NCI-H1436 treated with DMSO at 0.1 percent for 48 hours (cell line): ENCODE measurements around the gene FOXL3.
"Not testable (repeated sequence)": the region's sequence is repeated elsewhere in the genome, so short reads cannot be mapped to it uniquely, and the experiment has no call there.

Source experiments
- DNase-seq: peaks from one replicate; lab custom pipeline; 2025; lab: John Stamatoyannopoulos, UW

FOXL3 gene

GRCh38 chr7:289756-290553, at the start of gene FOXL3:
Gene FOXL3 (plus strand): TSS chr7:290170. CDS start chr7:290170, 0 bp downstream.
- DNase-seq: no peak

- no peak for DNase-seq
These were observed 49.0 kb upstream of the FOXL3 start for GRCh38 chr7:240887-241421.

GRCh38 chr7:241513-241912, 48.5 kb upstream of the FOXL3 start:
- DNase-seq: no peak

- not testable (repeated sequence) for DNase-seq
These were observed 47.0 kb upstream of the FOXL3 start for GRCh38 chr7:242826-243579.

- not testable (repeated sequence) for DNase-seq
These were observed 46.4 kb upstream of the FOXL3 start for GRCh38 chr7:243580-243978.

GRCh38 chr7:244974-245373, 45.0 kb upstream of the FOXL3 start:
- DNase-seq: no peak

- DNase-seq: no peak
These were observed 44.2 kb upstream of the FOXL3 start for GRCh38 chr7:245574-246295.

- DNase-seq: no peak
These were observed 43.5 kb upstream of the FOXL3 start for GRCh38 chr7:246451-246850.

- no peak for DNase-seq
These were observed 42.8 kb upstream of the FOXL3 start for GRCh38 chr7:247181-247580.

GRCh38 chr7:247636-248035, 42.3 kb upstream of the FOXL3 start:
- no peak for DNase-seq

- DNase-seq: no peak
These were observed 41.1 kb upstream of the FOXL3 start for GRCh38 chr7:248732-249435.

- DNase-seq: no peak
These were observed 40.0 kb upstream of the FOXL3 start for GRCh38 chr7:249989-250388.

GRCh38 chr7:250523-250922, 39.4 kb upstream of the FOXL3 start:
- no peak for DNase-seq

- no peak for DNase-seq
These were observed 39.0 kb upstream of the FOXL3 start for GRCh38 chr7:251005-251404.

GRCh38 chr7:251446-252175, 38.4 kb upstream of the FOXL3 start:
- DNase-seq: no peak

- no peak for DNase-seq
These were observed 37.6 kb upstream of the FOXL3 start for GRCh38 chr7:252216-252965.

- no peak for DNase-seq
These were observed 37.0 kb upstream of the FOXL3 start for GRCh38 chr7:252981-253380.

GRCh38 chr7:253581-254336, 36.2 kb upstream of the FOXL3 start:
- no peak for DNase-seq

- DNase-seq: no peak
These were observed 35.5 kb upstream of the FOXL3 start for GRCh38 chr7:254337-255037.
